GM19099 (cell line): Measurements from ENCODE around the gene MOSPD2.

Experiments used
- POLR2A ChIP-seq: IDR thresholded peaks from 3 replicates; pipeline ENCODE4 v1.6.1; 2011; ENCODE audit warnings: low read depth; ENCODE audit not compliant: insufficient read length; ENCODE audit errors: extremely low read depth

Gene MOSPD2

GRCh38 chrX:14897042-14897441 lies 23.8 kb downstream of the MOSPD2 start:
- TF ChIP-seq POLR2A, result no peak

- no peak for TF ChIP-seq POLR2A
These were observed 26.4 kb downstream of the MOSPD2 start for GRCh38 chrX:14899607-14900006.

- TF ChIP-seq POLR2A, result no peak
These were observed 29.3 kb downstream of the MOSPD2 start for GRCh38 chrX:14902537-14902936.

GRCh38 chrX:14903891-14904290 lies 30.7 kb downstream of the MOSPD2 start:
- TF ChIP-seq POLR2A, result no peak

GRCh38 chrX:14913241-14913640 lies 40.0 kb downstream of the MOSPD2 start:
- no peak for TF ChIP-seq POLR2A

- TF ChIP-seq POLR2A, result no peak
These were observed 42.4 kb downstream of the MOSPD2 start for GRCh38 chrX:14915596-14915995.

- TF ChIP-seq POLR2A, result no peak
These were observed 42.9 kb downstream of the MOSPD2 start for GRCh38 chrX:14916017-14916674.

- no peak for TF ChIP-seq POLR2A
These were observed 46.2 kb downstream of the MOSPD2 start for GRCh38 chrX:14919407-14919806.

- no peak for TF ChIP-seq POLR2A
These were observed 47.0 kb downstream of the MOSPD2 start for GRCh38 chrX:14920196-14920595.

- TF ChIP-seq POLR2A, result no peak
These were observed 49.2 kb downstream of the MOSPD2 start for GRCh38 chrX:14922437-14922836.

GRCh38 chrX:14923761-14924160 lies 50.5 kb downstream of the MOSPD2 start:
- TF ChIP-seq POLR2A, result no peak

- no peak for TF ChIP-seq POLR2A
These were observed 53.2 kb downstream of the MOSPD2 start for GRCh38 chrX:14926471-14926870.

GRCh38 chrX:14927401-14927800 lies 54.2 kb downstream of the MOSPD2 start:
- TF ChIP-seq POLR2A, result no peak

GRCh38 chrX:14930663-14931062 lies 57.4 kb downstream of the MOSPD2 start:
- TF ChIP-seq POLR2A, result no peak

GRCh38 chrX:14932136-14932535 lies 58.9 kb downstream of the MOSPD2 start:
- TF ChIP-seq POLR2A, result no peak

GRCh38 chrX:14934423-14934822 lies 61.2 kb downstream of the MOSPD2 start:
- no peak for TF ChIP-seq POLR2A

- TF ChIP-seq POLR2A, result no peak
These were observed 63.3 kb downstream of the MOSPD2 start for GRCh38 chrX:14936561-14936960.
